RWPE2 (cell line): ENCODE results near the gene SDE2.
A peak's percentile ranks its signal among the peaks of the same experiment; 100 is the strongest.
"Not testable (repeated sequence)": the region's sequence is repeated elsewhere in the genome, so short reads cannot be mapped to it uniquely, and the experiment has no call there.

ENCODE experiments used
- ATAC-seq: fragments of 200-7000 bp; cut with Tn5 transposase; 3 replicates; pipeline ENCODE4 v1.9.1; 2021; ENCODE audit warnings: low read depth
- DNase-seq: peaks from one replicate; pipeline ENCODE4 v3.0.0-alpha.2; 2020; ENCODE audit warnings: low spot score
- H3K27ac ChIP-seq: fragments of 450-650 bp; 2 replicates; pipeline ENCODE4 v1.5.1; 2017; ENCODE audit warnings: mild to moderate bottlenecking; ENCODE audit not compliant: poor library complexity, severe bottlenecking
- H3K27me3 ChIP-seq: fragments of 250-450 bp; sonication (Bioruptor Pico); 2 replicates; pipeline ENCODE4 v1.5.1; 2021; ENCODE audit warnings: mild to moderate bottlenecking, moderate library complexity; ENCODE audit not compliant: insufficient read depth, poor library complexity, severe bottlenecking
- H3K36me3 ChIP-seq: fragments of 250-450 bp; sonication (Bioruptor Pico); 2 replicates; pipeline ENCODE4 v1.5.1; 2020; ENCODE audit warnings: low read depth, mild to moderate bottlenecking, moderate library complexity
- H3K4me1 ChIP-seq: fragments of 250-450 bp; sonication (Bioruptor Pico); 2 replicates; pipeline ENCODE4 v1.5.1; 2021; ENCODE audit warnings: mild to moderate bottlenecking, moderate library complexity; ENCODE audit not compliant: insufficient read depth, poor library complexity, severe bottlenecking
- H3K4me3 ChIP-seq: fragments of 250-450 bp; sonication (Bioruptor Pico); 2 replicates; pipeline ENCODE4 v1.5.1; 2021; ENCODE audit warnings: mild to moderate bottlenecking, moderate library complexity; ENCODE audit not compliant: severe bottlenecking
- H3K9me3 ChIP-seq: fragments of 250-450 bp; sonication (Bioruptor Pico); 2 replicates; pipeline ENCODE4 v1.5.1; 2021; ENCODE audit warnings: mild to moderate bottlenecking, moderate library complexity; ENCODE audit not compliant: severe bottlenecking
- CTCF ChIP-seq: fragments of 450-650 bp; IDR thresholded peaks from one replicate; pipeline ENCODE4 v1.5.1; 2017; ENCODE audit warnings: mild to moderate bottlenecking, moderate library complexity; ENCODE audit not compliant: poor library complexity, severe bottlenecking

The SDE2 gene

GRCh38 chr1:226002667-226003501, 3.7 kb upstream of the SDE2 start:
- H3K4me1 ChIP-seq = no peaks in the 10 kb centered on the region
- ATAC-seq (no peak), DNase-seq (no peak)

GRCh38 chr1:226001963-226002666, 3.0 kb upstream of the SDE2 start:
- TF ChIP-seq CTCF = no peak
- no peak for DNase-seq
- Histone ChIP-seq H3K27me3 (no peaks in the 10 kb centered on the region), H3K4me1 (no peaks in the 10 kb centered on the region), H3K27ac (no peak overlapping the region), H3K4me3 (no peak overlapping the region), H3K36me3 (no peaks in the 10 kb centered on the region), H3K9me3 (no peaks in the 10 kb centered on the region)
- no peak for ATAC-seq

More at GRCh38 chr1:226002667-226003501, 3.7 kb upstream of the SDE2 start:
- no peaks in the 10 kb centered on the region for H3K36me3 ChIP-seq
- no peaks in the 10 kb centered on the region for H3K9me3 ChIP-seq
- no peak overlapping the region for H3K27ac ChIP-seq
- no peaks in the 10 kb centered on the region for H3K27me3 ChIP-seq
- TF ChIP-seq CTCF = no peak
- H3K4me3 ChIP-seq = no peak overlapping the region

- no peak overlapping the region for H3K4me3 ChIP-seq
- no peak for ATAC-seq
- H3K27me3 ChIP-seq = no peaks in the 10 kb centered on the region
- DNase-seq = no peak
- H3K4me1 ChIP-seq = no peaks in the 10 kb centered on the region
- TF ChIP-seq CTCF = no peak
- no peak overlapping the region for H3K27ac ChIP-seq
- H3K9me3 ChIP-seq = no peaks in the 10 kb centered on the region
- no peaks in the 10 kb centered on the region for H3K36me3 ChIP-seq
These were observed 1.9 kb upstream of the SDE2 start for GRCh38 chr1:226001088-226001487.

GRCh38 chr1:226000493-226001081, 1.4 kb upstream of the SDE2 start:
- not testable (repeated sequence) for H3K4me3 ChIP-seq, H3K27me3 ChIP-seq, DNase-seq, H3K27ac ChIP-seq, H3K4me1 ChIP-seq, H3K9me3 ChIP-seq, H3K36me3 ChIP-seq, ATAC-seq

GRCh38 chr1:225999912-226000337, 782 bp upstream of the SDE2 start:
- ATAC-seq = no peak
- H3K36me3 ChIP-seq = peaks cover 8% of the 10 kb centered on the region

More at GRCh38 chr1:225999912-226000337, 782 bp upstream of the SDE2 start:
- H3K9me3 ChIP-seq = no peaks in the 10 kb centered on the region
- DNase-seq = no peak
- H3K4me3 ChIP-seq = no peak overlapping the region
- no peaks in the 10 kb centered on the region for H3K27me3 ChIP-seq
- H3K27ac ChIP-seq = peak overlapping the region; percentile 12
- no peak for TF ChIP-seq CTCF
- no peaks in the 10 kb centered on the region for H3K4me1 ChIP-seq
